T47D (cell line): Measurements from ENCODE around the gene EIF3B.
"Not testable (repeated sequence)": the region's sequence is repeated elsewhere in the genome, so short reads cannot be mapped to it uniquely, and the experiment has no call there.

Source experiments
- DNase-seq, 2 experiments: peaks; one replicate each; pipeline versions ENCODE4 v3.0.0 to v3.0.0-alpha.2; 2011 to 2012; ENCODE audit warnings: low read depth in 1 of 2, low spot score in 1 of 2
- JUND ChIP-seq: IDR thresholded peaks from 2 replicates; pipeline ENCODE4 v1.6.1; 2012; ENCODE audit warnings: low read depth
- in situ Hi-C: cut with HindIII; loops from 2 replicates; pipeline ENCODE4 v1.10.0; 2016; ENCODE audit warnings: low sequenced_read_pairs, low pct_unique_long_range_greater_than_20kb

EIF3B gene

GRCh38 chr7:2321020-2321419 lies 33.6 kb upstream of the EIF3B start:
- DNase-seq: peak; percentile 50 to 78
- in situ Hi-C loops: no loop called here

GRCh38 chr7:2325162-2325561 lies 29.5 kb upstream of the EIF3B start:
- TF ChIP-seq JUND: no peak
- no peak for DNase-seq
- in situ Hi-C loops: no loop called here

More at GRCh38 chr7:2321020-2321419, 33.6 kb upstream of the EIF3B start:
- no peak for TF ChIP-seq JUND

- no peak for DNase-seq
- TF ChIP-seq JUND: no peak
- in situ Hi-C loops: no loop called here
Measured at GRCh38 chr7:2326951-2327350, 27.7 kb upstream of the EIF3B start.

- TF ChIP-seq JUND: no peak
- no peak for DNase-seq
- in situ Hi-C loops: no loop called here
Measured at GRCh38 chr7:2330493-2330892, 24.1 kb upstream of the EIF3B start.

- no peak for TF ChIP-seq JUND
- in situ Hi-C loops: no loop called here
- DNase-seq: no peak
Measured at GRCh38 chr7:2331707-2332106, 22.9 kb upstream of the EIF3B start.

- in situ Hi-C loops, DNase-seq: not testable (repeated sequence)
Measured at GRCh38 chr7:2332606-2333231, 21.9 kb upstream of the EIF3B start.

- no peak for DNase-seq
- in situ Hi-C loops: no loop called here
- TF ChIP-seq JUND: no peak
Measured at GRCh38 chr7:2336626-2337299, 17.9 kb upstream of the EIF3B start.

- in situ Hi-C loops, DNase-seq: not testable (repeated sequence)
Measured at GRCh38 chr7:2347351-2348063, 7.1 kb upstream of the EIF3B start.

GRCh38 chr7:2350055-2350454 lies 4.6 kb upstream of the EIF3B start:
- no peak for DNase-seq
- in situ Hi-C loops: no loop called here
- no peak for TF ChIP-seq JUND

GRCh38 chr7:2350861-2351260 lies 3.8 kb upstream of the EIF3B start:
- DNase-seq: no peak
- TF ChIP-seq JUND: no peak
- in situ Hi-C loops: no loop called here

GRCh38 chr7:2353113-2353935 lies 1.3 kb upstream of the EIF3B start:
- no peak for TF ChIP-seq JUND
- DNase-seq: no peak
- in situ Hi-C loops: no loop called here

- in situ Hi-C loops: no loop called here
- peak; percentile 96 to 97 for DNase-seq
- TF ChIP-seq JUND: no peak
Measured at GRCh38 chr7:2353936-2354185, 766 bp upstream of the EIF3B start.

- in situ Hi-C loops: no loop called here
Measured at GRCh38 chr7:2354939-2355704, 495 bp downstream of the EIF3B start.

More at GRCh38 chr7:2354939-2355704, 495 bp downstream of the EIF3B start:
- DNase-seq: peak in 1 of 2 experiments; percentile 33
- no peak for TF ChIP-seq JUND
